HG03378 (cell line): ENCODE results near the gene SPATA31C1.
"Not testable (repeated sequence)": the region's sequence is repeated elsewhere in the genome, so short reads cannot be mapped to it uniquely, and the experiment has no call there.

Source experiments
- ATAC-seq: cut with Tn5 transposase; IDR thresholded peaks from one replicate; pipeline ENCODE4 v1.9.1; 2021; ENCODE audit warnings: mild to moderate bottlenecking, moderate library complexity; ENCODE audit not compliant: unreplicated experiment

Gene SPATA31C1

GRCh38 chr9:87917662-87918061 is at the start of gene SPATA31C1:
TSS of gene SPATA31C1 (plus strand) at chr9:87917962.
- ATAC-seq: not testable (repeated sequence)

- ATAC-seq: no peak
Measured at GRCh38 chr9:87868175-87868574, 49.6 kb upstream of the SPATA31C1 start.

- no peak for ATAC-seq
Measured at GRCh38 chr9:87868635-87869034, 49.1 kb upstream of the SPATA31C1 start.

- no peak for ATAC-seq
Measured at GRCh38 chr9:87869082-87869481, 48.7 kb upstream of the SPATA31C1 start.

GRCh38 chr9:87871425-87872078 is 46.2 kb upstream of the SPATA31C1 start:
- ATAC-seq: no peak

GRCh38 chr9:87872079-87872624 is 45.6 kb upstream of the SPATA31C1 start:
- no peak for ATAC-seq

GRCh38 chr9:87873607-87874303 is 44.0 kb upstream of the SPATA31C1 start:
- ATAC-seq: no peak

GRCh38 chr9:87874304-87874623 is 43.5 kb upstream of the SPATA31C1 start:
- no peak for ATAC-seq

- ATAC-seq: no peak
Measured at GRCh38 chr9:87875060-87875459, 42.7 kb upstream of the SPATA31C1 start.

GRCh38 chr9:87875831-87876545 is 41.8 kb upstream of the SPATA31C1 start:
- ATAC-seq: no peak

- ATAC-seq: no peak
Measured at GRCh38 chr9:87876708-87877107, 41.1 kb upstream of the SPATA31C1 start.

GRCh38 chr9:87878989-87879511 is 38.7 kb upstream of the SPATA31C1 start:
- ATAC-seq: no peak

GRCh38 chr9:87880116-87880515 is 37.6 kb upstream of the SPATA31C1 start:
- ATAC-seq: no peak

- no peak for ATAC-seq
Measured at GRCh38 chr9:87880683-87881082, 37.1 kb upstream of the SPATA31C1 start.

- no peak for ATAC-seq
Measured at GRCh38 chr9:87882627-87883026, 35.1 kb upstream of the SPATA31C1 start, which contains the start of gene SPATA31E1. TSS of gene SPATA31E1 (plus strand) at chr9:87882877. CDS start at chr9:87882892, 15 bp downstream.

- no peak for ATAC-seq
Measured at GRCh38 chr9:87883274-87883673, 34.5 kb upstream of the SPATA31C1 start.

- ATAC-seq: no peak
Measured at GRCh38 chr9:87883990-87884389, 33.8 kb upstream of the SPATA31C1 start.

- ATAC-seq: no peak
Measured at GRCh38 chr9:87884578-87885459, 32.9 kb upstream of the SPATA31C1 start.

GRCh38 chr9:87885484-87886189 is 32.1 kb upstream of the SPATA31C1 start:
- ATAC-seq: no peak
